NT2/D1 (cell line): ENCODE measurements around the gene C6orf132.

Experiments used
- DNase-seq: peaks from one replicate; pipeline ENCODE4 v3.0.0-alpha.2; 2011; ENCODE audit warnings: low read depth, low spot score
- H3K27me3 ChIP-seq: 2 replicates; pipeline ENCODE4 v1.6.0; 2011; ENCODE audit warnings: mild to moderate bottlenecking; ENCODE audit not compliant: insufficient read length, insufficient read depth
- H3K36me3 ChIP-seq: 2 replicates; pipeline ENCODE4 v1.6.1; 2011; ENCODE audit warnings: mild to moderate bottlenecking, low read length, mixed read lengths; ENCODE audit not compliant: insufficient read depth, insufficient read length
- H3K4me1 ChIP-seq: 2 replicates; pipeline ENCODE4 v1.5.1; 2011; ENCODE audit not compliant: insufficient read depth, insufficient read length
- H3K4me3 ChIP-seq: 2 replicates; pipeline ENCODE4 v1.5.1; 2011; ENCODE audit warnings: low read depth; ENCODE audit not compliant: insufficient read length
- H3K9ac ChIP-seq: 2 replicates; pipeline ENCODE4 v1.6.0; 2011; ENCODE audit warnings: low read depth; ENCODE audit not compliant: insufficient read length
- H3K9me3 ChIP-seq: 2 replicates; pipeline ENCODE4 v1.5.1; 2011; ENCODE audit warnings: mild to moderate bottlenecking, low read length; ENCODE audit not compliant: insufficient read depth
- SUZ12 ChIP-seq: IDR thresholded peaks from 2 replicates; pipeline ENCODE4 v1.6.1; 2011; ENCODE audit not compliant: insufficient read length, insufficient read depth; ENCODE audit errors: extremely low read depth
- YY1 ChIP-seq: IDR thresholded peaks from 2 replicates; pipeline ENCODE4 v1.6.1; 2011; ENCODE audit not compliant: insufficient read length, insufficient read depth
- ZNF274 ChIP-seq: IDR thresholded peaks from 2 replicates; pipeline ENCODE4 v1.6.1; 2011; ENCODE audit warnings: mild to moderate bottlenecking, low read depth, low read length

The C6orf132 gene, protein sequence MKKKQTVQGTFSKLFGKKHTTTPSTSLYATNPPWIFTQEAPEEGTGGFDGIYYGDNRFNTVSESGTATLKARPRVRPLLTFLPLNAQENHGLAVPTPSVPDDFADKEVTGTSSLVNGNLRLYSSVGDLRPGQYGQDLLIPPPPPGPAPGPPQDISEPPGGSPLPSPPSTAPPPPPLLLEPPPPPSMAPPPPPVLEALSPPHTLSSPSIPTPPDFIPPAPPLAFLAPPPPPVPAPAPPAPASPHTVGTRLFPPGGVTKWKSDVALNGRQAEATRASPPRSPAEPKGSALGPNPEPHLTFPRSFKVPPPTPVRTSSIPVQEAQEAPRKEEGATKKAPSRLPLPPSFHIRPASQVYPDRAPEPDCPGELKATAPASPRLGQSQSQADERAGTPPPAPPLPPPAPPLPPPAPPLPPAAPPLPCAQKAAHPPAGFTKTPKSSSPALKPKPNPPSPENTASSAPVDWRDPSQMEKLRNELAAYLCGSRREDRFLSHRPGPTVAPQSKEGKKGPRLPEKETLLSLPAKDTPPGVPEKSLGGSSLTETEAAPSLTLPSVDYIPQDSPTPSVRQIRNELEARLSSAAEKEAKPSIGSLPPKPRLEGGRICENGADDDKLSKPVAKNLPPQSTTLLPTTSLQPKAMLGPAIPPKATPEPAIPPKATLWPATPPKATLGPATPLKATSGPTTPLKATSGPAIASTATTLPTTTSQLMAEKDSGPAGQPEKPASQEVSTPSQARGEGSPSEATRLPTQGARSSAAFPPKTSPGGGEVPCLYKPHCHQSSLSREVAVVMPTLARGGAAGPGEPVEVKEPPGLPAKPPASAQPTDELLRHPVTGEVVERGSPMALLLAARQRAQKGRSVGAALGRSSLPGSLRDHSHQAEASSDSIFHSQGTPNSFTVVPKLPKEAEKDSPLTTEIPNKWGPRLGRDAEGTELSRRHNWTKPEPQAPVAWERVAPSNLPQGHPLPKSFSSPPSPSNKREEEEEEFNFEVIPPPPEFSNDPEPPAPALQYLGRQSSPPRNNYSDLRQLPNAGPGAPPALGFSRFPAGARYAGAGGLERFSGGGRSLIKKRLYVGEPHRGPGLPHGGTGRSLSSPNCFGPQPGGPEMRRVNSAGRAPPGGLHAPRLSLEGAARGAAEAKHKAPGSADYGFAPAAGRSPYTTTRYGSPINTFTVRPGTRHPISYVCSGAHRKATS

DNA sequence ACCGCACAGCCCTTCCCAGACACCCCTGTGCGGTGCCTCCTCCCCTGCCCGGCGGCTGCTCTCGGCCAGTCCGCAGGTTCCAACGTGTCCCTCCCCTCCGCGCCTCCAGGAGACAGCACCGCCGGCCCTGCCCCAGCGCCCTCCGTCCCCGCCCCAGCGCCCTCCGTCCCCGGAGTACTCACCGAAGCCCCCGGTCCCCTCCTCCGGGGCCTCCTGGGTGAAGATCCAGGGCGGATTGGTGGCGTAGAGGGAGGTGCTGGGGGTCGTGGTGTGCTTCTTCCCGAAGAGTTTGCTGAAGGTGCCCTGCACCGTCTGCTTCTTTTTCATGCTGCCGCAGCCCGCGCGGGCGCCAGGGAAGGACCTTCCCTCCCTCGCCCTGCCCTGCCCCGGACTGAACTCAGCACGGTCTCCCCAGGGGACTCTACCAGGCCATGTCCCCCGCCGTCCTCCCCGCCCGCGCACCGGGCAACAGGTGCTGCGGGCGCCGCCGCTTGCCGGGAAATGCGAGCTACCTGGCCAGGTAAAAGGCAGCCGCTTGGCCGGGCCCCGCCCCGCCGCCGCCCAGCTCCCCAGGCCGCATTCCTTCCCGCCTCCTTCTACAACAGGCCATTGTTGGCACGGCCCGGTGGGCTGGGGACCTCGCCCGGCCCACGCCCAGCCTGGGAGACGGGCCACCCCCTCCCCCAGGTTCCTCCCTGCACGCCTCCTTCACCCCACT lies at the start of gene C6orf132:
Gene C6orf132, minus strand, starts transcription at position 503 of the 718 bp plus-strand sequence. Its CDS starts 176 bp downstream, at position 327.
- H3K4me1 ChIP-seq = peaks cover 12% of the 10 kb centered on the region
- H3K9me3 ChIP-seq = no peaks in the 10 kb centered on the region
- no peak for DNase-seq
- peak within 1 kb of the TSS; percentile 62 for H3K4me3 ChIP-seq
- peaks cover 23% of the 10 kb centered on the region for H3K27me3 ChIP-seq
- peaks cover 4% of the 10 kb centered on the region for H3K36me3 ChIP-seq
- H3K9ac ChIP-seq = peak within 1 kb of the TSS; percentile 85
- TF ChIP-seq YY1 = no peak
- TF ChIP-seq SUZ12 = no peak
- no peak for TF ChIP-seq ZNF274

DNA sequence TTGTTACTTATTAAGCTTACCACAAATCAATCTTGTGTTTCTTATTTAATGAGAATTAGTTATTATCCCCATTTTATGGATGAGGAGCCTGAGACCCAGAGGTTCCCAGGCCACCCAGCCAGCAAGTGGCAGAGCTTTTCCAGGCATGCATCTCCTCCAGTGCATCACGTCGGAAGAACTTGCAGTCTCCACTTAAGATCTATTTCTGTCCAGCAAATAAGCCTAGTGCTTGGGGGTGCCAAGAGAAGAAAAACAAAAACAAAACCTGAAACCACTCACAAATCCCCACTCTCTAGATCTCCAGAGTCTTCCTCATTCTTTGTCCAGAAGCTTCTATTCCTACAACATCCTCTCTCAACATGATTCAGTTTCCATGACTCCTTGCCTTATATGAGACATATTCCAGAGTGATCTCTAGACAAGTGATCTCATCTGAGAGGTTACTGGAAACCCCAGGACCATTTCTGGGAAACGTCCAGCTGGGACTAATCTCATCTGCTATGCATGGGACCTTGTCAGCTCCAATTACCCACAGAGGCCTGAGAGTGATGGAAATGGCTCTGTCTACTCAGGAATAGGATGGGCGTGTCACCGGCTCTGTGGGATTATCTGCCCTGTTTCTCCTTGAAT lies 48.2 kb upstream of the C6orf132 start:
- Histone ChIP-seq H3K4me1 (no peaks in the 10 kb centered on the region), H3K9ac (no peak overlapping the region), H3K9me3 (no peaks in the 10 kb centered on the region), H3K4me3 (no peak overlapping the region), H3K36me3 (no peaks in the 10 kb centered on the region), H3K27me3 (no peaks in the 10 kb centered on the region)
- TF ChIP-seq YY1 (no peak), SUZ12 (no peak), ZNF274 (no peak)
- DNase-seq = no peak

DNA sequence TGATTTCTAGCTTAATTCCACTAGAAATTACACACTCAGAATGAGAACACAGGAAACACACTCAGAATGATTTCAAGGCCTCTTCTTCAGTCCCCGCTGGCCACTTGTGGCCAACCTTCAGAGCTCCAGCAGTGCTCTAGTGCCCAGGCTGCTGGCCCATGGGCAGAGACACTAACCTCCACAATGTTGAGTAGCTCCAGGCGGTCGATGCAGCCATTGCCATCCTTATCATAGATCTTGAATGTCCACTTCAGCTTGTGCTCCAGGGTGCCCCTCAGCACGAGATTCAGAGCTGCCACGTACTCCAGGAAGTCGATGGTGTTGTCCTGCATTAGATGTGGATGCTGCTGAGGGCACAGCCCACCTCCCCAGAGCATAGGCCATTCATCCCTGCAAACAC lies 46.0 kb upstream of the C6orf132 start:
- H3K36me3 ChIP-seq = no peaks in the 10 kb centered on the region
- peaks cover 5% of the 10 kb centered on the region for H3K4me1 ChIP-seq
- H3K27me3 ChIP-seq = no peaks in the 10 kb centered on the region
- no peak overlapping the region for H3K9ac ChIP-seq
- no peak for DNase-seq
- TF ChIP-seq YY1 (no peak), ZNF274 (no peak), SUZ12 (no peak)
- no peak overlapping the region for H3K4me3 ChIP-seq
- no peaks in the 10 kb centered on the region for H3K9me3 ChIP-seq

DNA sequence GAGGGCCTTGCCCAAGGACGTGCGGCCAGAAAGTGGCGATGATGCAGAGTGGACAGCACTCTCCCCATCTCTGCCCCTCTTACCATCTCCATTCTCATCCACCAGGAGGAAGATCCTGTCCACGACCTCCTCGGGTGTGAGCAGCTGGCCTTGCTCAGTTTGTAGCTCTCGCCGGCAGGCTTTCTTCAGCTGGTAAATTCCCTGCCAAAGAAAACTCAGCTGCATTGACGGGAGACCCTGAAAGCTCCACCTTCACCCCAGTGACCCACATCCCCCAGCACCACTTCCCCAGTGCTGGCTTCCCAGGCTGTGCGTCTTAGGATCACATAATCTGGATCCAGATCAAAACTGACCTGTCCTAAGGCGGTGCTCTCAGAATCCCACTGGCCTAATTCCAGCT lies 43.2 kb upstream of the C6orf132 start:
- no peak for TF ChIP-seq SUZ12
- TF ChIP-seq ZNF274 = no peak
- no peak for DNase-seq
- no peaks in the 10 kb centered on the region for H3K36me3 ChIP-seq
- H3K9me3 ChIP-seq = no peaks in the 10 kb centered on the region
- H3K9ac ChIP-seq = no peak overlapping the region
- H3K27me3 ChIP-seq = no peaks in the 10 kb centered on the region
- H3K4me1 ChIP-seq = peaks cover 5% of the 10 kb centered on the region
- no peak overlapping the region for H3K4me3 ChIP-seq

DNA sequence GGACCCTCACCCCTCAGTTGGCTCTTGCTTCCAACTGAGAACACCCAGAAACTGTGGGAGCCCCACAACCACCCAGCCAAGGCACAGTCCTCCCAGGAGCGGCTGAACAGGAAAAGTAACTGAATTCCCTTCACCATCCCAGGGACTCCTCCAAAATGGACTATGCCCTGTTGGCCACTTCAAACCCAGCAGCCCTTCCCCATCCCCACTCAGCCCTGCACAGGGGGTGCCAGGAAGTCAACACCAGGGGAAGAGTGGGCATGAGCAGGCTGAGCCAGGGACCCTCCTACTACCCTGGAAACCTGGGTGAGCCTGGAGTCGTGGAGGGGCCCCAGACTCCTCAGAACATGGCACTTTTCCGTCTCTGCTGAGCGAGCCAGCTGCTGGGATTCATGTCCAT lies 42.1 kb upstream of the C6orf132 start:
- H3K9me3 ChIP-seq = no peaks in the 10 kb centered on the region
- no peak overlapping the region for H3K4me3 ChIP-seq

DNA sequence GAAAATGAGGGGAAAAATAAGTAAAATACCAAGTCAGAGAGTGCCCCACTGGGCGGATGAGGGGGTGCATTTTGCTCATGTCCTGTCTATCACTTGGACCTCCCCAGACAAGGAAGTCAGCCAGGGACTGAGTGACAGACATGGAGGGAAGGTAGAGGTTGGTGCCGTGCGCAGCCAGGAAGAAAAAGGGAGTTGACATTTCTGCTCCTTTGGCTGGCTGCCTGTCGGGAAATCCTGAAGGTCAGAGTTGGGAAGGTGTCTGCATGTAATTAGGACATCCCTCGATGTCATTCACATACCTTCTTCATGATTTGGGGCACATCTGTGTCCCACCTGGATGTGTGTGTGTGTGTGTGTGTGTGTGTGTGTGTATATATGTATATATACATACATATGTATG lies 39.7 kb upstream of the C6orf132 start:
- peaks cover 10% of the 10 kb centered on the region for H3K4me1 ChIP-seq
- no peak for DNase-seq

More for the DNA sequence above, 42.1 kb upstream of the C6orf132 start:
- no peak for TF ChIP-seq YY1
- Histone ChIP-seq H3K27me3 (no peaks in the 10 kb centered on the region), H3K36me3 (no peaks in the 10 kb centered on the region), H3K4me1 (peaks cover 5% of the 10 kb centered on the region), H3K9ac (no peak overlapping the region)
- no peak for DNase-seq

More for the DNA sequence above, 39.7 kb upstream of the C6orf132 start:
- Histone ChIP-seq H3K36me3 (no peaks in the 10 kb centered on the region), H3K4me3 (no peak overlapping the region), H3K27me3 (no peaks in the 10 kb centered on the region), H3K9ac (no peak overlapping the region), H3K9me3 (no peaks in the 10 kb centered on the region)
- TF ChIP-seq ZNF274 (no peak), SUZ12 (no peak), YY1 (no peak)
